Hepatocyte (in vitro differentiated cells): ENCODE results near the gene FAT1. TPM values are rescaled to one million over a fixed set of nuclear protein-coding genes. Genes with fewer than 3 reads are reported as not detected.
A peak's percentile ranks its signal among the peaks of the same experiment; 100 is the strongest.

ENCODE experiments used
- DNase-seq: peaks from one replicate; pipeline ENCODE4 v3.0.0-alpha.2; 2016; ENCODE audit warnings: low spot score
- H2AFZ ChIP-seq: fragments of 200-600 bp; sonication (generic); 2 replicates; pipeline ENCODE4 v1.6.0; 2016; ENCODE audit warnings: antibody characterized with exemption, mild to moderate bottlenecking
- H3K27ac ChIP-seq: fragments of 200-600 bp; sonication (generic); 2 replicates; pipeline ENCODE4 v1.5.1; 2016; ENCODE audit warnings: mild to moderate bottlenecking
- H3K27me3 ChIP-seq: fragments of 200-600 bp; sonication (generic); 2 replicates; pipeline ENCODE4 v1.6.1; 2016
- H3K36me3 ChIP-seq: fragments of 200-600 bp; sonication (generic); replicated peaks from 2 replicates; pipeline ENCODE4 v1.5.1; 2016; ENCODE audit warnings: low read depth; ENCODE audit not compliant: insufficient read depth
- H3K4me1 ChIP-seq: fragments of 200-600 bp; sonication (generic); 2 replicates; pipeline ENCODE4 v1.5.1; 2016; ENCODE audit warnings: mild to moderate bottlenecking, moderate library complexity; ENCODE audit not compliant: insufficient read depth
- H3K4me2 ChIP-seq: fragments of 200-600 bp; sonication (generic); 2 replicates; pipeline ENCODE4 v1.6.0; 2016
- H3K4me3 ChIP-seq: fragments of 200-600 bp; sonication (generic); 2 replicates; pipeline ENCODE4 v1.5.1; 2016; ENCODE audit warnings: mild to moderate bottlenecking
- H3K79me2 ChIP-seq: fragments of 200-600 bp; sonication (generic); 2 replicates; pipeline ENCODE4 v1.6.0; 2017; ENCODE audit warnings: mild to moderate bottlenecking
- H3K9me2 ChIP-seq: fragments of 200-600 bp; sonication (generic); replicated peaks from 2 replicates; pipeline ENCODE4 v1.6.0; 2017; ENCODE audit warnings: mild to moderate bottlenecking; ENCODE audit not compliant: insufficient read depth
- H3K9me3 ChIP-seq: fragments of 200-600 bp; sonication (generic); 2 replicates; pipeline ENCODE4 v1.5.1; 2016; ENCODE audit warnings: low read depth, mild to moderate bottlenecking
- H4K20me1 ChIP-seq: fragments of 200-600 bp; sonication (generic); 2 replicates; pipeline ENCODE4 v1.6.0; 2016; ENCODE audit warnings: mild to moderate bottlenecking; ENCODE audit not compliant: insufficient read depth, poor library complexity, severe bottlenecking
- CTCF ChIP-seq: fragments of 200-600 bp; sonication (generic); IDR thresholded peaks from 2 replicates; pipeline ENCODE4 v1.5.1; 2016; ENCODE audit warnings: antibody characterized with exemption, mild to moderate bottlenecking; ENCODE audit not compliant: poor library complexity
- EZH2 ChIP-seq: fragments of 200-600 bp; sonication (generic); IDR thresholded peaks from 2 replicates; pipeline ENCODE4 v1.6.1; 2016; ENCODE audit warnings: antibody characterized with exemption, mild to moderate bottlenecking, borderline replicate concordance
- EZH2phosphoT487 ChIP-seq: fragments of 200-600 bp; sonication (generic); IDR thresholded peaks from one replicate; pipeline ENCODE4 v1.6.1; 2018; ENCODE audit warnings: antibody characterized with exemption, mild to moderate bottlenecking, low read depth, moderate library complexity; ENCODE audit not compliant: unreplicated experiment, severe bottlenecking
- WGBS: methylation state at CpG from one replicate; pipeline ENCODE4 v1.1.6; 2016; ENCODE audit warnings: low lambda C conversion rate; ENCODE audit errors: missing lambda C conversion rate; 5-methylcytosine and 5-hydroxymethylcytosine counted together
- polyA plus RNA-seq: library from polyadenylated mRNA; unstranded; fragments of >200 nt; fragmentation: Nextera tagmentation; extraction: Ambion mirVana; gene quantifications from 2 replicates; pipeline ENCODE4 v1.2.1, GENCODE V29; 2016
- total RNA-seq: library from RNA; depleted of rRNA; stranded (reverse); fragments of >200 nt; gene quantifications from 2 replicates; pipeline ENCODE4 v1.2.3, GENCODE V29; 2014

Gene FAT1
- total and polyA plus RNA-seq, 2 experiments from 2014 or later: 33.9 to 168 TPM

GRCh38 chr4:186591651-186592050 is 132.0 kb downstream of the FAT1 start:
- TF ChIP-seq EZH2 (no peak), EZH2phosphoT487 (no peak), CTCF (no peak)
- Histone ChIP-seq H3K4me2 (no peak overlapping the region), H4K20me1 (no peaks in the 10 kb centered on the region), H3K9me3 (no peaks in the 10 kb centered on the region), H3K27ac (no peak overlapping the region), H3K4me3 (no peak overlapping the region), H3K4me1 (no peaks in the 10 kb centered on the region), H3K27me3 (no peaks in the 10 kb centered on the region), H2AFZ (no peak overlapping the region), H3K79me2 (no peaks in the 10 kb centered on the region), H3K9me2 (no peaks in the 10 kb centered on the region), H3K36me3 (no peaks in the 10 kb centered on the region)
- DNase-seq: no peak
- 96% methylated on average over 6 of the region's 6 CpGs for WGBS

- no peak for TF ChIP-seq EZH2
- TF ChIP-seq EZH2phosphoT487: no peak
- no peak for TF ChIP-seq CTCF
- WGBS: 97% methylated on average over 20 of the region's 20 CpGs
- no peak overlapping the region for H2AFZ ChIP-seq
- no peaks in the 10 kb centered on the region for H3K4me1 ChIP-seq
- no peaks in the 10 kb centered on the region for H4K20me1 ChIP-seq
- H3K4me2 ChIP-seq: no peak overlapping the region
- H3K4me3 ChIP-seq: no peak overlapping the region
- no peaks in the 10 kb centered on the region for H3K9me2 ChIP-seq
- no peaks in the 10 kb centered on the region for H3K9me3 ChIP-seq
- H3K27me3 ChIP-seq: no peaks in the 10 kb centered on the region
- H3K27ac ChIP-seq: no peak overlapping the region
- no peaks in the 10 kb centered on the region for H3K36me3 ChIP-seq
- DNase-seq: no peak
- no peaks in the 10 kb centered on the region for H3K79me2 ChIP-seq
Measured at GRCh38 chr4:186588503-186588902, 135.2 kb downstream of the FAT1 start.

GRCh38 chr4:186587416-186588018 is 136.1 kb downstream of the FAT1 start:
- Histone ChIP-seq H3K27ac (no peak overlapping the region), H4K20me1 (no peaks in the 10 kb centered on the region), H3K9me3 (no peaks in the 10 kb centered on the region), H2AFZ (no peak overlapping the region), H3K27me3 (no peaks in the 10 kb centered on the region), H3K9me2 (no peaks in the 10 kb centered on the region), H3K36me3 (no peaks in the 10 kb centered on the region), H3K4me2 (no peak overlapping the region), H3K79me2 (no peaks in the 10 kb centered on the region), H3K4me3 (no peak overlapping the region), H3K4me1 (no peaks in the 10 kb centered on the region)
- WGBS: 44% methylated on average over 4 of the region's 4 CpGs
- peak; percentile 81 for DNase-seq
- no peak for TF ChIP-seq EZH2
- no peak for TF ChIP-seq EZH2phosphoT487
- peak; percentile 96 for TF ChIP-seq CTCF

GRCh38 chr4:186586205-186586604 is 137.5 kb downstream of the FAT1 start:
- WGBS: 94% methylated on average over 8 of the region's 8 CpGs
- Histone ChIP-seq H4K20me1 (no peaks in the 10 kb centered on the region), H3K27ac (no peak overlapping the region), H3K36me3 (no peaks in the 10 kb centered on the region), H3K9me2 (no peaks in the 10 kb centered on the region), H3K79me2 (no peaks in the 10 kb centered on the region), H2AFZ (no peak overlapping the region), H3K9me3 (no peaks in the 10 kb centered on the region), H3K27me3 (no peaks in the 10 kb centered on the region), H3K4me3 (no peak overlapping the region), H3K4me1 (no peaks in the 10 kb centered on the region), H3K4me2 (no peak overlapping the region)
- DNase-seq: no peak
- TF ChIP-seq CTCF (no peak), EZH2 (no peak), EZH2phosphoT487 (no peak)
